Measurements from ENCODE around the gene MEGF10.

GRCh38 chr5:127420758-127421157 lies 130.2 kb downstream of the MEGF10 start:
- TF ChIP-seq CTCF (IDR thresholded peaks at IDR 0.05) (no peak), POLR2A (IDR thresholded peaks at IDR 0.05) (no peak)

Measured in gastroesophageal sphincter (tissue), 3 donors.